Neural crest cell (in vitro differentiated cells): ENCODE results near the gene PPT2. TPM values are rescaled to one million over a fixed set of nuclear protein-coding genes. Genes with fewer than 3 reads are reported as not detected.

ENCODE experiments used
- DNase-seq: peaks from one replicate; pipeline ENCODE4 v3.0.0; 2021; ENCODE audit warnings: low read depth, mixed read lengths, low spot score
- H3K27ac Mint-ChIP-seq: one replicate; pipeline ENCODE4 v1.8.0; 2021; ENCODE audit warnings: mild to moderate bottlenecking, mixed read lengths; ENCODE audit not compliant: unreplicated experiment
- H3K27me3 Mint-ChIP-seq: 2 replicates; pipeline ENCODE4 v1.8.0; 2021; ENCODE audit warnings: low read depth, mild to moderate bottlenecking, mixed read lengths
- H3K36me3 Mint-ChIP-seq: 2 replicates; pipeline ENCODE4 v1.8.0; 2021; ENCODE audit warnings: low read depth, mild to moderate bottlenecking, mixed read lengths
- H3K4me1 Mint-ChIP-seq: 2 replicates; pipeline ENCODE4 v1.8.0; 2021; ENCODE audit warnings: mixed read lengths
- H3K4me3 Mint-ChIP-seq: one replicate; pipeline ENCODE4 v1.8.0; 2021; ENCODE audit warnings: mild to moderate bottlenecking, mixed read lengths
- H3K9me3 Mint-ChIP-seq: 2 replicates; pipeline ENCODE4 v1.8.0; 2021; ENCODE audit warnings: mixed read lengths
- total RNA-seq: library from RNA; stranded (reverse); gene quantifications from 2 replicates; pipeline ENCODE4 v1.2.1, GENCODE V29; 2021
- TF ChIP-seq, protein P1 (sequence below): fragments of 200-600 bp; sonication (generic); conservative IDR thresholded peaks from 2 replicates; pipeline ENCODE4 v1.5.0; 2021; ENCODE audit warnings: antibody characterized with exemption, mild to moderate bottlenecking

PPT2 gene
- total RNA-seq, 1 donor from 2014 or later, result 60.9 TPM

DNA sequence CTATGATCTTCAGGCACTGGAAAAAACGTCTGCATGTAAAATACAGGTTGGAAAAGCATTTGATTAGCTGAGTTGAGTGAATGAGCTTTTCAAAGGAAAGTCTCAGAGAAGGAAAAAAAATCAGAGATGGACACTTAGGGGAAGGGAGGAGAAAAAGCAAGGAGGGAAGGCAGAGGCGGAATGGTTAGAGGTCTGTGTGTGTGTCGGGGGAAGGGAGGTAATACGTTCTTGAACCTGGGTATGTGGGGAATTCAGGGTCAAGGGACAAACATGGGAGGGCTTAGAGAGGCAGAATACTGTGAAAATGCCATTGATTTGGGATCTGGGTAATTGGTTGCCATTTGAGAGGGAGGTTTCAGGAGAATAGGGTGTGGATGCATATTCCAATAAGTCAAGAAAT, 7.3 kb upstream of the PPT2 start:
- Mint-ChIP-seq H3K27me3 (no peaks in the 10 kb centered on the region), H3K4me3 (no peak overlapping the region), H3K4me1 (peaks cover 21% of the 10 kb centered on the region), H3K9me3 (no peaks in the 10 kb centered on the region), H3K27ac (no peak overlapping the region), H3K36me3 (peaks cover 3% of the 10 kb centered on the region)
- no peak for DNase-seq
- TF ChIP-seq, protein P1, sequence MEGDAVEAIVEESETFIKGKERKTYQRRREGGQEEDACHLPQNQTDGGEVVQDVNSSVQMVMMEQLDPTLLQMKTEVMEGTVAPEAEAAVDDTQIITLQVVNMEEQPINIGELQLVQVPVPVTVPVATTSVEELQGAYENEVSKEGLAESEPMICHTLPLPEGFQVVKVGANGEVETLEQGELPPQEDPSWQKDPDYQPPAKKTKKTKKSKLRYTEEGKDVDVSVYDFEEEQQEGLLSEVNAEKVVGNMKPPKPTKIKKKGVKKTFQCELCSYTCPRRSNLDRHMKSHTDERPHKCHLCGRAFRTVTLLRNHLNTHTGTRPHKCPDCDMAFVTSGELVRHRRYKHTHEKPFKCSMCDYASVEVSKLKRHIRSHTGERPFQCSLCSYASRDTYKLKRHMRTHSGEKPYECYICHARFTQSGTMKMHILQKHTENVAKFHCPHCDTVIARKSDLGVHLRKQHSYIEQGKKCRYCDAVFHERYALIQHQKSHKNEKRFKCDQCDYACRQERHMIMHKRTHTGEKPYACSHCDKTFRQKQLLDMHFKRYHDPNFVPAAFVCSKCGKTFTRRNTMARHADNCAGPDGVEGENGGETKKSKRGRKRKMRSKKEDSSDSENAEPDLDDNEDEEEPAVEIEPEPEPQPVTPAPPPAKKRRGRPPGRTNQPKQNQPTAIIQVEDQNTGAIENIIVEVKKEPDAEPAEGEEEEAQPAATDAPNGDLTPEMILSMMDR, result no peak

DNA sequence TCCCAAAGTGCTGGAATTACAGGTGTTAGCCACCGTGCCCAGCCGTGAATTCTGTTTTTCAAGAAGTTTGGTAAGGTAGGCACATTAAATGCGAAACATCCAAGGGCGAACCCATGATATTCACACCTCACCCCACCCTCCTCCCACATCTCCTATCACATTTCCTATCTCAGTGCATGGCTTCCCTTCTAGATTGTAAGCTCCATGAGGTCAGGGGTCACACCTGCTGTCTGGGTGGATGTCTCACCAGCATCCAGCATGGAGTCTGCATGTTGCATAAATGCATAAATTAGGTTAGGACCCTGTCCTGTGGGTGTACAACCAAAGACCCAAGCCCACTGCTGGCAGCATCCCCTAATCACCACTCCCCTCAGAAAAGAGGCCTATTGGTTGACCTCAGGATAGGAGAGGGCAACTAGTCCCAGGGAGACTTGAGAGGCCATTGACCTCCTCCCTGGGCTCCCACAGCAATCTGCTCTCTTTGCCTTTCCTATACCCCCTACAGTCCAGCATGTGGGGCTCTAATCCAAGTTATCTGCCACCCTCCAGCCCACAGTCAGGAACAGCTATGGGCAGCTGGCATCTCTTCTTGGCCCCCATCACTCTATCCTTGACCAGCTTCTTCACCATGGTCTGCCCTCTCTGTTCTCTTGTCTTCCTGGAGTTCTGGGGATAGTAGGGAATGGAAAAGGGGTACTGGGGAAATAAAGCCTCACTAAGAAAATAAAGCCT, 6.4 kb upstream of the PPT2 start:
- H3K27me3 Mint-ChIP-seq, result no peaks in the 10 kb centered on the region
- H3K4me3 Mint-ChIP-seq, result no peak overlapping the region
- H3K4me1 Mint-ChIP-seq, result peaks cover 29% of the 10 kb centered on the region
- H3K36me3 Mint-ChIP-seq, result peaks cover 3% of the 10 kb centered on the region
- TF ChIP-seq, protein P1, result no peak
- peak overlapping the region; percentile 31 for H3K27ac Mint-ChIP-seq
- H3K9me3 Mint-ChIP-seq, result no peaks in the 10 kb centered on the region
- no peak for DNase-seq

DNA sequence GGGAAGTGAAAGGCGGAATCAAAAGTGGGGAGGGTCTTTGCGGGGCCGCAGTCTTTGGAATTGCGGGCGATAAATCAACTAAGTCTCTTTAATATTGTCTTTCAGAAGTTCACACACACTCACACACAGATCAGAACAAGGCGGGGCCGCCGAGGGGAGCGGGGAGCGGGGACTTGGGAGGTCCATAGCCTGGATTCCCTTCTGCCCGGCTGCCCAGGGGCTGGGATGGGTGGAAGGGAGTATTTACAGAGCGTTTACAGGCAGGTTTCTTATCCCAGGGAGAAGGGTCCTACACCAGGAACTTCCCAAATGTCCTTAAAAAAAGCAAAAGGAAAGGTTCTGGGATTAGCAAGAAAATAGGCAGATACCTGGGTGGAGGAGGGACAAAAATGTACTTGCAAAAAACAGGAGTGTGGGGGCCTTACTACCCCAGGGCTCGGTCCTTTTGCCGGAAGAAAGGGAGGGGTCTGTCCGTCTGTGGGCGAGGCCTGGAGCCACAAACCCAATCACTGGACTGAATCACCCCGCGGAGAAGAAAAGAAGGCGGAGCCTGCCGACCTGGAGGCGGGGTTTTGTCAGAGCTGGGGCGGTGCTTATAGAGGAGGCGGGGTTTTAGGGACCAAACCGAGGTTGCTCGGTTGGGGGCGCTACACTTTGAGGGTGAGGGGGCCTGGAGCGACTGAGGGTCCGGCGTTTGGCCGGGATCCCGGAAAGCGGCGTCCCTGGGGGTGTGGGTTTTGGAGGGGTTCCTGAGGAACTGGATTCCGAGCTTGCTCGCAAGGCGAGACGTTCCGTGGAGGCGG, 5.5 kb upstream of the PPT2 start:
- Mint-ChIP-seq H3K27me3 (no peaks in the 10 kb centered on the region), H3K27ac (peak overlapping the region; percentile 31), H3K9me3 (no peaks in the 10 kb centered on the region), H3K4me3 (peak overlapping the region; percentile 45), H3K36me3 (peaks cover 3% of the 10 kb centered on the region), H3K4me1 (peaks cover 38% of the 10 kb centered on the region)
- TF ChIP-seq, protein P1, result no peak
- DNase-seq, result no peak

DNA sequence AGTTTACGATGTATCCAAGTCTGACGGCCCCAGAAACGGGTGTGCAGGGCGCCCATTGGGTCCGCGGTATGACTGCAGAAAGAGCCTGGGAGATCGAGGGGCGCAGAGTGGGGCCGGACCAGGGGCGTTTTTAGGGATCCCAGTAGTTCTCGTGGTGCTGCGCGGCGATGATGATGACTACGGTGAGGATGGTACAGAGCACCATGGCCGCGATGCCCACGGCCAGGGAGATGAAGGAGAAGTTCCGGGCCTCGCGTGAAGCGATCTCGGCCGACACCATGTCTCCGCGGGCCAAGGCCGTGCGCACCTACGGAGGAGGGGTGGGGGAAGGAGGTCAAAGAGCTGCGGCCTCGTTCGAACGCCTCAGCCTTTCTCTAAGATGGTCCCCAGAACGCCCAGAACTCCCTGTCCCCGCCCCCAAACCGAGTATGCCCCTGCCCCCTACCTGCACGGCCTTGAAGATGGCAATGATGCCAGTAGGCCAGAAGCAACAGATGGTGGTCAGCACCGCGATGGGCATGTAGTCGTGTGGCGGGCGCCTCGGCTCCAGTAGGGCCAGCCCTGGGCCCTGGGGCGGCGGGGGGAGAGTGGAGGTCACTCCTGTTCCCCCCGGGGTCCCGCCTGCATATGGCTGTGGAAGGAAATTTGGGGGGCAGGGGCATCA, 4.7 kb upstream of the PPT2 start:
- H3K27ac Mint-ChIP-seq, result no peak overlapping the region
- peak overlapping the region; percentile 45 for H3K4me3 Mint-ChIP-seq
- no peaks in the 10 kb centered on the region for H3K27me3 Mint-ChIP-seq
- DNase-seq, result no peak
- H3K36me3 Mint-ChIP-seq, result peaks cover 3% of the 10 kb centered on the region
- H3K4me1 Mint-ChIP-seq, result peaks cover 44% of the 10 kb centered on the region
- TF ChIP-seq, protein P1, result no peak
- H3K9me3 Mint-ChIP-seq, result no peaks in the 10 kb centered on the region

DNA sequence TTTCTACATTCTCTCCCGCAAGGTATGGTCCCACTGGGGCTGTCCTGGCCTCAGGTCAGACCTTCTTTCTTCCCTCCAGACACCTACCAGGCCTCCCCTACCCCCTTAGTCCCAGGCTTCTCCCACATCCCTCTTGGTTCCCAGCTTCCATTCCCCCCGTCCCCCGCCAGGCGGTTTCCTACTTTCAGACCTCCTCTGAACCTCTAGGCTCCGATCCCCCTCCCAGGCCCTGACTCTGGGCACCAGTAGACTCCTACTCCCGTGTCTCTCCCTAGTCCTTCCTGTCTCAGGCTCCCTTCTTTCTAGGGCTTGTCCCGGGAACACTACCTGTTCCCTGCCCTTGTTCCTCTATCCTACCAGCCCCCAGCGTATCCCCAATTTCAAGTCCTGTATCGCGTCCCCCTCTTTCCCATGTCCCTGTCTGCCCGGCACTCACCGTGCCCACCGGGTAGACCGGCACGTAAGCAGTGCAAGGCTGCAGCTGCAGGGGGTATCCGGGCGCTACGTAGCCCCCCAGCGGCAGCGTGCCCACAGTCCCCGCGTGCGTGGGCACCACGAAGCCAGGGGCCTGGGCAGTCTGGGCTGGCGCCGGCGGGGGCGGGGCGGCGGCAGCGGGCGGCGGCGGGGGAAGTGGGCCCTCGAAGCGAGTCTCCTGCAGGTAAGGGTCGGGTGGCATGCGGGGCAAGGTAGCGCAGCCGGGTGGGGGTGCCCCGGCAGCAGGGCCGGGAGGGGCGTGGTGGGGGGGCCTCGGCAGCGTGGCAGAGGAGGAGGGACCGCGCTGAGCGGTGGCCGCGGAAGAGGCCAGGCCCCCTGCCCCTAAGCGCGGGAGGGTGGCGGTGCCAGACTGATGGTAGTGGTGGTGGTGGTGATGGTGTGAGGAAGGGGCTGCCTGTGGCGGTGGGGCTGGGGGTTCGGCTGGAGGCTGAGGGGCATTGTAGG, 3.7 kb upstream of the PPT2 start:
- Mint-ChIP-seq H3K4me3 (peak overlapping the region; percentile 54), H3K36me3 (peaks cover 3% of the 10 kb centered on the region), H3K9me3 (no peaks in the 10 kb centered on the region), H3K27ac (peak overlapping the region; percentile 87), H3K4me1 (peaks cover 54% of the 10 kb centered on the region), H3K27me3 (no peaks in the 10 kb centered on the region)
- TF ChIP-seq, protein P1, result no peak
- no peak for DNase-seq
